GM18520 (cell line): ENCODE results near the gene SEH1L.

Experiments used
- ATAC-seq: cut with Tn5 transposase; IDR thresholded peaks from one replicate; pipeline ENCODE4 v1.9.1; 2021; ENCODE audit not compliant: unreplicated experiment

The SEH1L gene

DNA sequence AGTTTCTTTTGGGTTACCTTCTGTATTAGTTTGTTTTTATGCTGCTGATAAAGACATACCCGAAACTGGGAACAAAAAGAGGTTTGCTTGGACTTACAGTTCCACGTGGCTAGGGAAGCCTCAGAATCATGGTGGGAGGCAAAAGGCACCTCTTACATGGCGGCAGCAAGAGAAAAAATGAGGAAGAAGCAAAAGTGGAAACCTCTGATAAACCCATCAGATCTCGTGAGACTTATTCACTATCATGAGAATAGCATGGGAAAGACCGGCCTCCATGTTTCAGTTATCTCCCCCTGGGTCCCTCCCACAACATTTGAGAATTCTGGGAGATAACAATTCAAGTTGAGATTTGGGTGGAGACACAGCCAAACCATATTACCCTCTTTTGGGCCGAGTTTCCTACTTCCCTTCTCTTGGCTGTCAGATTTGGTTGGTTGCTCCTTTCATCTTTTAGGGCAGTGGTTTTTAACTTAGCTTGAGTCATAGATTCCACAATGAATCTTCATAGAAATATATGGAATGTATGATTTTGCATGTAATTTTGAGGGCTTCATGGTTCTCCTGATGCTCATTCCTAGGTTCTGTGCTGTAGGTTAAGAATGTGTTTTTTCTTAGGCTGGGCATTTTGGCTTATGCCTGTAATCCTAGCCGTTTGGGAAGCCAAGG is 87.6 kb downstream of the SEH1L start:
- ATAC-seq = no peak

DNA sequence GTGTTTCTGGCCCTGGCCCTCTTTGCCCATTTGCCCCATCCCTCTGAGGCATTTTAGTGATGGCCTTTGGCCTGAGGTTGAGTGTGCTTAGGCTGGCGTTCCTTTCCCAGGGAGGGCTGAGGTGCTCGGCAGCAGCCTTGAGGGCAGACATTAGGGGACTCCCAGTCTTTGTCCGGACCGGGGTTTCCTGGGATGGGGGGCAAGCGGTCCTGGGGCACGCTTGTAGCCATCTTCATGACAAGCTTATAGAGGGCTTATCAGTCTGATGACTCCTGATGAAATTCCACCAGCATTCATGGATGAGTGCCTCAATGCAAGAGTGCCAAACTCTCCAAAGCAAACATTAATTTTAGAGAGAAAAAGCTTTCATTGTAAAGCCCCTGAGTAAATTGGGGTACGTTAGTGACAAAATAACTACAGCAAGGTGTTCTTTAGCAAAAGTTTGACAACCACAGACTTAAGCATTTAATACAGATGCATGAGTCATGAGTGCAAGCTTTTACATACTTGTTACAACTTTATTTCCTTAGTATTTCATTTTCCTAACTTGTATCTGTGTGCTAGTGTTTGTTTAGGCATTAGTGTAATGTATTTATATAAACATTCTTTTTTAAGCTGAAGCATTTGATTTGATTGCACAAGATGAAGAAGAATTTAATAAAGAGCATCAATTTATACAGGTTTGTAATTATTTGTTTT is 89.0 kb downstream of the SEH1L start:
- no peak for ATAC-seq
